HEK293 (cell line): ENCODE measurements around the gene ING5.

ENCODE experiments used
- CTCF ChIA-PET: fragments of 350-600 bp; formaldehyde crosslinking; extraction: SDS; loops from one replicate; lab custom pipeline; 2021; ENCODE audit warnings: antibody characterized with exemption; lab: Yijun Ruan, JAX
- POLR2A ChIA-PET: fragments of 300-600 bp; formaldehyde crosslinking; extraction: SDS; loops from one replicate; lab custom pipeline; 2020; ENCODE audit warnings: antibody characterized with exemption, inconsistent platforms; lab: Yijun Ruan, JAX
- H3K27ac ChIP-seq: fragments of 200-500 bp; sonication (Bioruptor generic); 2 replicates; pipeline ENCODE4 v1.5.1; 2014; ENCODE audit warnings: low read depth, low read length, control low read depth, inconsistent platforms; ENCODE audit errors: extremely low read depth
- H3K36me3 ChIP-seq, 2 experiments: fragments of 200-500 bp in 1 of 2; sonication (Bioruptor generic) in 1 of 2; 1 replicate in 1 of 2; 2 replicates in 1 of 2; pipeline ENCODE4 v1.5.1; 2014 to 2017; ENCODE audit warnings: inconsistent platforms in 2 of 2, low read length in 2 of 2; ENCODE audit not compliant: control insufficient read depth in 2 of 2, insufficient read depth in 1 of 2
- H3K4me1 ChIP-seq: fragments of 200-500 bp; sonication (Bioruptor generic); 2 replicates; pipeline ENCODE4 v1.5.1; 2014; ENCODE audit warnings: mild to moderate bottlenecking, low read length, inconsistent platforms; ENCODE audit not compliant: control insufficient read depth, insufficient read depth
- H3K4me3 ChIP-seq: 2 replicates; pipeline ENCODE4 v1.5.1; 2011; ENCODE audit warnings: low read depth, mild to moderate bottlenecking, control low read depth, low read length, moderate library complexity
- H3K9me3 ChIP-seq: fragments of 200-500 bp; sonication (Bioruptor generic); 2 replicates; pipeline ENCODE4 v1.5.1; 2014; ENCODE audit warnings: low read depth, low read length, inconsistent platforms; ENCODE audit not compliant: control insufficient read depth, insufficient read depth
- GLI4 ChIP-seq: fragments of 450-650 bp; formaldehyde crosslinking; IDR thresholded peaks from 2 replicates; pipeline ENCODE4 v1.5.1; 2016; ENCODE audit warnings: missing biosample characterization, missing genetic modification characterization
- ZBTB8A ChIP-seq: fragments of 450-650 bp; formaldehyde crosslinking; IDR thresholded peaks from 2 replicates; pipeline ENCODE4 v1.5.1; 2016; ENCODE audit warnings: missing biosample characterization, missing genetic modification characterization
- ZEB2 ChIP-seq: fragments of 450-650 bp; formaldehyde crosslinking; IDR thresholded peaks from 2 replicates; pipeline ENCODE4 v1.5.1; 2016; ENCODE audit warnings: missing biosample characterization, missing genetic modification characterization
- ZNF133 ChIP-seq: fragments of 450-650 bp; formaldehyde crosslinking; IDR thresholded peaks from 2 replicates; pipeline ENCODE4 v1.5.1; 2016; ENCODE audit warnings: missing biosample characterization, missing genetic modification characterization
- ZNF174 ChIP-seq: fragments of 450-650 bp; formaldehyde crosslinking; IDR thresholded peaks from 2 replicates; pipeline ENCODE4 v1.5.0; 2017; ENCODE audit warnings: missing biosample characterization, mild to moderate bottlenecking, missing genetic modification characterization
- ZNF366 ChIP-seq: fragments of 450-650 bp; formaldehyde crosslinking; conservative IDR thresholded peaks from 2 replicates; pipeline ENCODE4 v1.5.1; 2016; ENCODE audit warnings: missing biosample characterization, missing genetic modification characterization
- ZNF530 ChIP-seq: fragments of 450-650 bp; formaldehyde crosslinking; IDR thresholded peaks from 2 replicates; pipeline ENCODE4 v1.5.1; 2016; ENCODE audit warnings: low read depth, missing biosample characterization, missing genetic modification characterization
- ZNF571 ChIP-seq: fragments of 450-650 bp; formaldehyde crosslinking; IDR thresholded peaks from 2 replicates; pipeline ENCODE4 v1.5.0; 2017; ENCODE audit warnings: missing biosample characterization, missing genetic modification characterization
- ZNF629 ChIP-seq: fragments of 450-650 bp; formaldehyde crosslinking; IDR thresholded peaks from 2 replicates; pipeline ENCODE4 v1.5.1; 2017; ENCODE audit warnings: missing biosample characterization, missing genetic modification characterization
- ZNF677 ChIP-seq: fragments of 450-650 bp; IDR thresholded peaks from 2 replicates; pipeline ENCODE4 v1.5.0; 2018; ENCODE audit warnings: missing biosample characterization, mild to moderate bottlenecking, missing genetic modification characterization, moderate library complexity
- ZNF785 ChIP-seq: fragments of 450-650 bp; formaldehyde crosslinking; IDR thresholded peaks from 2 replicates; pipeline ENCODE4 v1.5.1; 2016; ENCODE audit warnings: missing biosample characterization, missing genetic modification characterization
- ZNF830 ChIP-seq: fragments of 450-650 bp; IDR thresholded peaks from 2 replicates; pipeline ENCODE4 v1.5.0; 2018; ENCODE audit warnings: missing biosample characterization, missing genetic modification characterization, low read depth, mild to moderate bottlenecking, moderate library complexity
- TF ChIP-seq, protein P1 (sequence below): fragments of 450-650 bp; formaldehyde crosslinking; IDR thresholded peaks from 2 replicates; pipeline ENCODE4 v1.5.1; 2016; ENCODE audit warnings: missing biosample characterization, missing genetic modification characterization
- TF ChIP-seq, protein P2 (sequence below): fragments of 450-650 bp; formaldehyde crosslinking; IDR thresholded peaks from 2 replicates; pipeline ENCODE4 v1.5.1; 2016; ENCODE audit warnings: missing biosample characterization, missing genetic modification characterization
- TF ChIP-seq, protein P3 (sequence below): fragments of 450-650 bp; formaldehyde crosslinking; IDR thresholded peaks from 2 replicates; pipeline ENCODE4 v1.5.1; 2017; ENCODE audit warnings: missing biosample characterization, missing genetic modification characterization
- TF ChIP-seq, protein P4 (sequence below): fragments of 450-650 bp; formaldehyde crosslinking; IDR thresholded peaks from 2 replicates; pipeline ENCODE4 v1.5.1; 2016; ENCODE audit warnings: missing biosample characterization, missing genetic modification characterization
- TF ChIP-seq, protein P5 (sequence below): fragments of 450-650 bp; formaldehyde crosslinking; IDR thresholded peaks from 2 replicates; pipeline ENCODE4 v1.5.1; 2016; ENCODE audit warnings: missing biosample characterization, missing genetic modification characterization
- TF ChIP-seq, protein P6 (sequence below): fragments of 450-650 bp; IDR thresholded peaks from 2 replicates; pipeline ENCODE4 v1.5.1; 2018; ENCODE audit warnings: missing biosample characterization, mild to moderate bottlenecking, missing genetic modification characterization
- TF ChIP-seq, protein P7 (sequence below): fragments of 450-650 bp; formaldehyde crosslinking; IDR thresholded peaks from 2 replicates; pipeline ENCODE4 v1.5.1; 2016; ENCODE audit warnings: missing biosample characterization, missing genetic modification characterization

The ING5 gene

DNA sequence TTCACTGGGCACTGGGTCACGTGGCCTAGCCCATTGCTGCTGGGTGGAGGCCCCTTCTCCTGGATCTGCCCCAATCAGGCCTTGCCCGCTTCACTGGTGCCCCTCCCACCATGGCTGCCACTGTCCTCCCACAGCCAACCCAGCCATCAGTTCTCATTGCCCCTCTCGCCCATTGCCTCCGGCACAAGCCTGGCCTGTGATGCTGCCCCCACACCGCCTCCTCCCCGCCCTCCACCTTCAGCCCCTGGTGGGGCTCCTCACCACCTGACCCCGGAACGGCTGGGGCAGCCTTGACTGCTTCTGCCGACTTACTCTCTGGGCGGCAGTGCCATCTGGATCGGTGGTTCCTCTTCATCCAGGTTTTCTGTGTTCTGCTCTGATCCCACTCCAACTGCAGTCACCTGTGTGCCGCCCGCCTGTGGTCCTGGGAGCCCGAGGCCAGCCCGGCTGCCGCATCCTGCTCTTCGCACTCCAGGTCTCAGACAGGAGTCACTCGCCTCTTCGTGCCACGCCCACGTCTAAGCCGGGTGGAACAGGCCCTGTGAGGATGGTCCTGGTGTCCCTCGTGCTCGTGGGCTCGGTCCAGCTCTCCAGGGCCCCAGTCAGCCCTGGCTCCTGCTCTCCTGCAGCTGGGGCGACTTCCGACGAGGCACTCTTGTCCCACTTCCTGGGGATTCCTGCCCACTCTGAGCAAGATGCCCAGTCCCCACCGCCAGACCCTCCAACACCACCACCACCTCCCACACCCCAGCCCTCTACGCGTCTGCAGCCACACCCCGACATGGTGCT, 46.8 kb downstream of the ING5 start:
- ChIA-PET CTCF (no interaction called here), POLR2A (no interaction called here)
- H3K4me1 ChIP-seq, result no peaks in the 10 kb centered on the region
- no peaks in the 10 kb centered on the region for H3K9me3 ChIP-seq
- TF ChIP-seq, protein P1, sequence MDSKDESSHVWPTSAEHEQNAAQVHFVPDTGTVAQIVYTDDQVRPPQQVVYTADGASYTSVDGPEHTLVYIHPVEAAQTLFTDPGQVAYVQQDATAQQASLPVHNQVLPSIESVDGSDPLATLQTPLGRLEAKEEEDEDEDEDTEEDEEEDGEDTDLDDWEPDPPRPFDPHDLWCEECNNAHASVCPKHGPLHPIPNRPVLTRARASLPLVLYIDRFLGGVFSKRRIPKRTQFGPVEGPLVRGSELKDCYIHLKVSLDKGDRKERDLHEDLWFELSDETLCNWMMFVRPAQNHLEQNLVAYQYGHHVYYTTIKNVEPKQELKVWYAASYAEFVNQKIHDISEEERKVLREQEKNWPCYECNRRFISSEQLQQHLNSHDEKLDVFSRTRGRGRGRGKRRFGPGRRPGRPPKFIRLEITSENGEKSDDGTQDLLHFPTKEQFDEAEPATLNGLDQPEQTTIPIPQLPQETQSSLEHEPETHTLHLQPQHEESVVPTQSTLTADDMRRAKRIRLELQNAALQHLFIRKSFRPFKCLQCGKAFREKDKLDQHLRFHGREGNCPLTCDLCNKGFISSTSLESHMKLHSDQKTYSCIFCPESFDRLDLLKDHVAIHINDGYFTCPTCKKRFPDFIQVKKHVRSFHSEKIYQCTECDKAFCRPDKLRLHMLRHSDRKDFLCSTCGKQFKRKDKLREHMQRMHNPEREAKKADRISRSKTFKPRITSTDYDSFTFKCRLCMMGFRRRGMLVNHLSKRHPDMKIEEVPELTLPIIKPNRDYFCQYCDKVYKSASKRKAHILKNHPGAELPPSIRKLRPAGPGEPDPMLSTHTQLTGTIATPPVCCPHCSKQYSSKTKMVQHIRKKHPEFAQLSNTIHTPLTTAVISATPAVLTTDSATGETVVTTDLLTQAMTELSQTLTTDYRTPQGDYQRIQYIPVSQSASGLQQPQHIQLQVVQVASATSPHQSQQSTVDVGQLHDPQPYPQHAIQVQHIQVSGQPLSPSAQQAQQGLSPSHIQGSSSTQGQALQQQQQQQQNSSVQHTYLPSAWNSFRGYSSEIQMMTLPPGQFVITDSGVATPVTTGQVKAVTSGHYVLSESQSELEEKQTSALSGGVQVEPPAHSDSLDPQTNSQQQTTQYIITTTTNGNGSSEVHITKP (tag by site-specific recombination), result no peak
- TF ChIP-seq, protein P2, sequence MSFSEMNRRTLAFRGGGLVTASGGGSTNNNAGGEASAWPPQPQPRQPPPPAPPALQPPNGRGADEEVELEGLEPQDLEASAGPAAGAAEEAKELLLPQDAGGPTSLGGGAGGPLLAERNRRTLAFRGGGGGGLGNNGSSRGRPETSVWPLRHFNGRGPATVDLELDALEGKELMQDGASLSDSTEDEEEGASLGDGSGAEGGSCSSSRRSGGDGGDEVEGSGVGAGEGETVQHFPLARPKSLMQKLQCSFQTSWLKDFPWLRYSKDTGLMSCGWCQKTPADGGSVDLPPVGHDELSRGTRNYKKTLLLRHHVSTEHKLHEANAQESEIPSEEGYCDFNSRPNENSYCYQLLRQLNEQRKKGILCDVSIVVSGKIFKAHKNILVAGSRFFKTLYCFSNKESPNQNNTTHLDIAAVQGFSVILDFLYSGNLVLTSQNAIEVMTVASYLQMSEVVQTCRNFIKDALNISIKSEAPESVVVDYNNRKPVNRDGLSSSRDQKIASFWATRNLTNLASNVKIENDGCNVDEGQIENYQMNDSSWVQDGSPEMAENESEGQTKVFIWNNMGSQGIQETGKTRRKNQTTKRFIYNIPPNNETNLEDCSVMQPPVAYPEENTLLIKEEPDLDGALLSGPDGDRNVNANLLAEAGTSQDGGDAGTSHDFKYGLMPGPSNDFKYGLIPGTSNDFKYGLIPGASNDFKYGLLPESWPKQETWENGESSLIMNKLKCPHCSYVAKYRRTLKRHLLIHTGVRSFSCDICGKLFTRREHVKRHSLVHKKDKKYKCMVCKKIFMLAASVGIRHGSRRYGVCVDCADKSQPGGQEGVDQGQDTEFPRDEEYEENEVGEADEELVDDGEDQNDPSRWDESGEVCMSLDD (tag by site-specific recombination), result no peak
- TF ChIP-seq, protein P3, sequence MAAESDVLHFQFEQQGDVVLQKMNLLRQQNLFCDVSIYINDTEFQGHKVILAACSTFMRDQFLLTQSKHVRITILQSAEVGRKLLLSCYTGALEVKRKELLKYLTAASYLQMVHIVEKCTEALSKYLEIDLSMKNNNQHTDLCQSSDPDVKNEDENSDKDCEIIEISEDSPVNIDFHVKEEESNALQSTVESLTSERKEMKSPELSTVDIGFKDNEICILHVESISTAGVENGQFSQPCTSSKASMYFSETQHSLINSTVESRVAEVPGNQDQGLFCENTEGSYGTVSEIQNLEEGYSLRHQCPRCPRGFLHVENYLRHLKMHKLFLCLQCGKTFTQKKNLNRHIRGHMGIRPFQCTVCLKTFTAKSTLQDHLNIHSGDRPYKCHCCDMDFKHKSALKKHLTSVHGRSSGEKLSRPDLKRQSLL, result no peak
- TF ChIP-seq ZNF571 (no peak), ZNF785 (tag by site-specific recombination) (no peak), ZNF530 (tag by site-specific recombination) (no peak), ZNF366 (tag by site-specific recombination) (no peak), ZNF830 (tag by site-specific recombination) (no peak), ZNF133 (tag by site-specific recombination) (no peak), ZEB2 (tag by site-specific recombination) (no peak), GLI4 (tag by site-specific recombination) (no peak), ZNF174 (tag by site-specific recombination) (no peak), ZNF677 (no peak), ZNF629 (tag by site-specific recombination) (no peak), ZBTB8A (tag by site-specific recombination) (no peak)
- TF ChIP-seq, protein P4, sequence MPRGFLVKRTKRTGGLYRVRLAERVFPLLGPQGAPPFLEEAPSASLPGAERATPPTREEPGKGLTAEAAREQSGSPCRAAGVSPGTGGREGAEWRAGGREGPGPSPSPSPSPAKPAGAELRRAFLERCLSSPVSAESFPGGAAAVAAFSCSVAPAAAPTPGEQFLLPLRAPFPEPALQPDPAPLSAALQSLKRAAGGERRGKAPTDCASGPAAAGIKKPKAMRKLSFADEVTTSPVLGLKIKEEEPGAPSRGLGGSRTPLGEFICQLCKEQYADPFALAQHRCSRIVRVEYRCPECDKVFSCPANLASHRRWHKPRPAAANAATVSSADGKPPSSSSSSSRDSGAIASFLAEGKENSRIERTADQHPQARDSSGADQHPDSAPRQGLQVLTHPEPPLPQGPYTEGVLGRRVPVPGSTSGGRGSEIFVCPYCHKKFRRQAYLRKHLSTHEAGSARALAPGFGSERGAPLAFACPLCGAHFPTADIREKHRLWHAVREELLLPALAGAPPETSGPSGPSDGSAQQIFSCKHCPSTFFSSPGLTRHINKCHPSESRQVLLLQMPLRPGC (tag by site-specific recombination), result no peak
- TF ChIP-seq, protein P5, sequence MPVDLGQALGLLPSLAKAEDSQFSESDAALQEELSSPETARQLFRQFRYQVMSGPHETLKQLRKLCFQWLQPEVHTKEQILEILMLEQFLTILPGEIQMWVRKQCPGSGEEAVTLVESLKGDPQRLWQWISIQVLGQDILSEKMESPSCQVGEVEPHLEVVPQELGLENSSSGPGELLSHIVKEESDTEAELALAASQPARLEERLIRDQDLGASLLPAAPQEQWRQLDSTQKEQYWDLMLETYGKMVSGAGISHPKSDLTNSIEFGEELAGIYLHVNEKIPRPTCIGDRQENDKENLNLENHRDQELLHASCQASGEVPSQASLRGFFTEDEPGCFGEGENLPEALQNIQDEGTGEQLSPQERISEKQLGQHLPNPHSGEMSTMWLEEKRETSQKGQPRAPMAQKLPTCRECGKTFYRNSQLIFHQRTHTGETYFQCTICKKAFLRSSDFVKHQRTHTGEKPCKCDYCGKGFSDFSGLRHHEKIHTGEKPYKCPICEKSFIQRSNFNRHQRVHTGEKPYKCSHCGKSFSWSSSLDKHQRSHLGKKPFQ (tag by site-specific recombination), result no peak
- TF ChIP-seq, protein P6, sequence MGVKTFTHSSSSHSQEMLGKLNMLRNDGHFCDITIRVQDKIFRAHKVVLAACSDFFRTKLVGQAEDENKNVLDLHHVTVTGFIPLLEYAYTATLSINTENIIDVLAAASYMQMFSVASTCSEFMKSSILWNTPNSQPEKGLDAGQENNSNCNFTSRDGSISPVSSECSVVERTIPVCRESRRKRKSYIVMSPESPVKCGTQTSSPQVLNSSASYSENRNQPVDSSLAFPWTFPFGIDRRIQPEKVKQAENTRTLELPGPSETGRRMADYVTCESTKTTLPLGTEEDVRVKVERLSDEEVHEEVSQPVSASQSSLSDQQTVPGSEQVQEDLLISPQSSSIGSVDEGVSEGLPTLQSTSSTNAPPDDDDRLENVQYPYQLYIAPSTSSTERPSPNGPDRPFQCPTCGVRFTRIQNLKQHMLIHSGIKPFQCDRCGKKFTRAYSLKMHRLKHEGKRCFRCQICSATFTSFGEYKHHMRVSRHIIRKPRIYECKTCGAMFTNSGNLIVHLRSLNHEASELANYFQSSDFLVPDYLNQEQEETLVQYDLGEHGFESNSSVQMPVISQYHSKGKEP (tag by site-specific recombination), result no peak
- TF ChIP-seq, protein P7, sequence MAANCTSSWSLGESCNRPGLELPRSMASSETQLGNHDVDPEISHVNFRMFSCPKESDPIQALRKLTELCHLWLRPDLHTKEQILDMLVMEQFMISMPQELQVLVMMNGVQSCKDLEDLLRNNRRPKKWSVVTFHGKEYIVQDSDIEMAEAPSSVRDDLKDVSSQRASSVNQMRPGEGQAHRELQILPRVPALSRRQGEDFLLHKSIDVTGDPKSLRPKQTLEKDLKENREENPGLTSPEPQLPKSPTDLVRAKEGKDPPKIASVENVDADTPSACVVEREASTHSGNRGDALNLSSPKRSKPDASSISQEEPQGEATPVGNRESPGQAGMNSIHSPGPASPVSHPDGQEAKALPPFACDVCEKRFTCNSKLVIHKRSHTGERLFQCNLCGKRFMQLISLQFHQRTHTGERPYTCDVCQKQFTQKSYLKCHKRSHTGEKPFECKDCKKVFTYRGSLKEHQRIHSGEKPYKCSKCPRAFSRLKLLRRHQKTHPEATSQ (tag by site-specific recombination), result no peak
- H3K36me3 ChIP-seq, result peaks cover 8 to 75% of the 10 kb centered on the region in 2 experiments; a peak in 2 of 3 replicates
- H3K27ac ChIP-seq, result no peak overlapping the region
- H3K4me3 ChIP-seq, result no peak overlapping the region
